Heart right ventricle (tissue), 16 donors: ENCODE measurements around the gene PNMA8B. TPM values are rescaled to one million over a fixed set of nuclear protein-coding genes. Genes with fewer than 3 reads are reported as not detected.

ENCODE experiments used
- ATAC-seq, 8 donors: fragments of 200-7000 bp; cut with Tn5 transposase; one replicate each; pipeline ENCODE4 v1.9.1; 2020; ENCODE audit warnings: mild to moderate bottlenecking in 8 of 8, moderate library complexity in 8 of 8, moderate number of reproducible peaks in 1 of 8
- DNase-seq, 2 donors: peaks; one replicate each; pipeline ENCODE4 v3.0.0-alpha.2; 2020
- H3K27ac ChIP-seq, 10 donors: fragments of 200-600 bp; sonication (generic) in 2 of 10; one replicate each; pipeline versions ENCODE4 v1.5.0 to v1.8.0; 2020 to 2022; ENCODE audit warnings: mild to moderate bottlenecking in 3 of 10
- H3K27me3 ChIP-seq, 7 donors: fragments of 200-600 bp; one replicate each; pipeline ENCODE4 v1.8.0; 2021 to 2022; ENCODE audit warnings: mild to moderate bottlenecking in 2 of 7
- H3K36me3 ChIP-seq, 9 donors: fragments of 200-600 bp; sonication (generic) in 1 of 9; one replicate each; pipeline versions ENCODE4 v1.5.0 to v1.8.0; 2020 to 2022; ENCODE audit warnings: mild to moderate bottlenecking in 2 of 9
- H3K4me1 ChIP-seq, 9 donors: fragments of 200-600 bp; sonication (generic) in 1 of 9; one replicate each; pipeline versions ENCODE4 v1.5.0 to v1.8.0; 2020 to 2022; ENCODE audit warnings: mild to moderate bottlenecking in 4 of 9
- H3K4me3 ChIP-seq, 10 donors: fragments of 200-600 bp; sonication (generic) in 2 of 10; one replicate each; pipeline versions ENCODE4 v1.5.0 to v1.8.0; 2020 to 2022; ENCODE audit warnings: mild to moderate bottlenecking in 7 of 10, moderate library complexity in 2 of 10
- H3K9me3 ChIP-seq, 11 donors: fragments of 200-600 bp in 10 of 11; sonication (generic) in 2 of 11; one replicate each; pipeline versions ENCODE4 v1.5.0 to v1.8.0; 2013 to 2022; ENCODE audit warnings: mild to moderate bottlenecking in 2 of 11, control low read depth in 1 of 11, moderate library complexity in 1 of 11
- CTCF ChIP-seq, 9 donors: fragments of 200-600 bp; sonication (generic) in 2 of 9; IDR thresholded peaks; one replicate each; pipeline versions ENCODE4 v1.5.0 to v1.8.0; 2021 to 2022; ENCODE audit warnings: antibody characterized with exemption in 9 of 9, mild to moderate bottlenecking in 5 of 9, moderate library complexity in 1 of 9
- WGBS, 2 donors: extraction: QIAGEN DNeasy Blood & Tissue Kit; methylation state at CpG; one replicate each; pipeline ENCODE4 v1.1.7; 2013; ENCODE audit warnings: inconsistent platforms in 1 of 2; 5-methylcytosine and 5-hydroxymethylcytosine counted together
- intact Hi-C, 10 donors: fragments of 100-400 bp; cut with DNase I; formaldehyde crosslinking; loops; one replicate each; pipeline versions ENCODE4 v1.11.1 to v1.14.2; 2022
- polyA plus RNA-seq, 2 donors: library from polyadenylated mRNA; stranded (reverse); fragments of 200-250 nt; gene quantifications; one replicate each; pipeline ENCODE4 v1.2.3, GENCODE V29; 2013
- total RNA-seq, 10 donors: library from RNA; stranded (reverse); fragmentation: NEBNext Ultra II Directional in 3 of 10; extraction: Animal tissue kit (Norgen Biotek cat#: 25700) in 3 of 10; gene quantifications; one replicate each; pipeline versions ENCODE4 v1.2.1 to v1.2.4, GENCODE V29; 2021 to 2023
- donor health status: Arrhythmogenic right ventricular cardiomyopathy.
- donor health status: ischemic (EF 13 %, LVEDD 7.1; RV severe dilation, severe dysfunction).
- donor health status: healthy with polysubstance abuse.
- donor health status: DM: no; HTN: yes; CAD: no.
- donor health status: DM: no; HTN: no; CAD: no.
- donor health status: ischemic (EF 25% LVEDD 6.9; RV normal size, moderate dysfunction).
- donor health status: ischemic (EF 25% LVEDD 5.7; RV mildly dilated, moderate dysfunction).
- donor health status: healthy.
- donor health status: DM: yes; HTN: yes; CAD: no.
- donor health status: Ischemic cardiomyopathy.
- donor health status: ischemic (EF 35%, LVEDD 5.7; RV mildly dilated, moderate dysfunction).
- donor health status: nonischemic (EF 11% LVEDD 7.7; RV severe dilation, severe dysfunction).
- donor health status: DM: yes; HTN: yes; CAD: no.
- donor health status: PGD.
- donor health status: ischemic (EF 29% LVEDD 5.4; RV normal size, mild dysfunction).
- donor health status: nonischemic (EF 23%, LVEDD 6.1; RV moderate dilation, normal function).

Gene PNMA8B
- total and polyA plus RNA-seq, 12 donors: 0.37 to 0.95 (median 0.65) TPM

DNA sequence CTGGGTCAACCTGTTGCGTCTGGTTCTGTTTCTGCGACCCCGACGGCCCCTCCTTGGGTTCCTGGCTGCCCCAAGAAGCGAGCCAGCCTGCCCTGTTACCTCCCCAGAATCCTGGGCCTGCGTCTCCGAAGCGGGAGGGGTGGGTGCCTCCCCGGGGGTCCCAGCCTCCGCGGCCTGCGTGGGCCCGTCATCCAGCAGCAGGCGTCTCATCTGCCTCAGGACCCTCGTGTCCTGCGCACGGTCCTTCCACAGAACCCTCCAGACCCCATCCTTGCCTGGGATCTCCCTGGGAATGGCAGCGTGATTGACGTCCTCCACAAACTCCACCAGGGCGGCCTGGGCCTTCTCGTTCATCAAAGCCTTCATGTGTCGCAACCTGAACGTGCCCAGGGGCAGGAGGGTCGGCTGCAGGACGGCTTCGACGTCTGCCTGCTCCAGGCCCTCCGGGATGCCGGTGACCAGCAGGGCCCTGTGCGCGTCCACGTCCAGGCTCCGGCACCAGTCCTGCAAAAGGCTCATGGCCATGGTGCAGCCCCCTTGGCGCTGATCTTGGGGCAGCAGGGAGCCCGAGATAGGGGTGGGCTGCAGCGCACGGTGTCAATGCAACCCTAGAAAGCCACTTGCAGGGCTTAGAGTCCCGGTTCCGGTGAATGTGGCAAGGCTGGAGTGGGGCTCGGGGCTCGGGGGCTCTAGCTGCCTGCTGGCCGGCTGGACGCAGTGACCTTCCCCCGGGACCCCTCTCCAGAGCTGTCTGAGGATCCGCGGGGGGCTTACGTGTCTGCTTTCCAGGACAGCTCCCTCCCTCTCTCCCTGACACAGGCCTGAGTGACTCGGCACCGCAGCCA lies 504 bp downstream of the PNMA8B start:
- intact Hi-C loops: loop anchor here in 1 of 10 donors (10.0 kb wide), 1 partner anchor 220 kb away; no protein-coding TSS in a partner anchor
- peaks cover 5 to 41% (median 20%) of the 10 kb centered on the region in 9 donors for H3K4me1 ChIP-seq
- no peak for TF ChIP-seq CTCF (IDR thresholded peaks at IDR 0.05)
- ATAC-seq (peak in 1 of 8 donors; percentile 13), DNase-seq (no peak)
- no peaks in the 10 kb centered on the region for H3K9me3 ChIP-seq
- peak overlapping the region in 9 of 10 donors; percentile 7 to 51 (median 46) for H3K4me3 ChIP-seq
- H3K36me3 ChIP-seq: no peaks in the 10 kb centered on the region
- peaks cover 0 to 59% (median 40%) of the 10 kb centered on the region in 7 donors for H3K27me3 ChIP-seq
- 38 to 49% methylated on average over 49 of the region's 49 CpGs for WGBS, 2 donors
- H3K27ac ChIP-seq: peak overlapping the region in 2 of 10 donors; percentile 48 to 50

DNA sequence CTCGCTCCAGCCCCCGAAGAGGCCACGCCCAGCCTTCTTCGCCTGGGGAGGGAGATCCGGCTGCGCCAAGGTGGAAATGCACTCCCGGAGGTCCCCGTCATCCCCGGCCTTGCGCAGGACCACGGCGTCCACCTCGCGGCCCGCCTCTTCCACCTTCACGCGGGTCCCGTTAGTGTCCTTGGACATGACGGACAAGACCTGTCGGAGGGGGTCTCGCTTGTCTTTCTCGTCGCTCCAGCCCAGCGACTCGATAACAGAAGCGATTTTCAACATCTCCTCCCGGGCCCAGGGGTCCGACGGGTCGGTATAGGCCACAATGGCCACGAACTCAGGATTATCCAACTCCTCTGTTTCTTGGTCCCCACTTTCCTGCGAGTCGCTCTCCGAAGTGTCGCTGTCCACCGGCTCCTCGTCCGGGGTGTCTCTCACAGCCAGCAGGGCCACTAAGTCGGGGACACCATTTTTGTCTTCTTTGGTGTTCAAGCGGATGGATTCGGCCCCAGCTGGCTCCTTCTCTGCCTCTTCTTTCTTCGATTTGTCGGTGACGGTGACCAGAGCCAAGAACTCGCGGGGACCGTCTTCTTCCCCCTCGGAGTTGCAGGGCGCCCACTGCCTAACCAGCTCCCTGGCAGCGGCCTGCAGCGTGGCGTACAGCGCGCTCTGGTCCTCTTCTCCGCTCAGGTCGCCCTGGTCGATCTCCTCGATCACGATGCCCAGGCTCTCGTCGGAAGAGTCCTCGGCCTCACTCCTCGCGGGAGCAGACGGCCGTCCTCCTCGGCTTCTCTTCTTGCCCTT lies 1.3 kb downstream of the PNMA8B start:
- DNase-seq: peak in 1 of 2 donors; percentile 17
- no peak for TF ChIP-seq CTCF (IDR thresholded peaks at IDR 0.05)
- Histone ChIP-seq H3K36me3 (no peaks in the 10 kb centered on the region), H3K4me3 (peak overlapping the region; percentile 21 to 62 (median 56)), H3K9me3 (no peaks in the 10 kb centered on the region), H3K4me1 (peaks cover 7 to 50% (median 28%) of the 10 kb centered on the region in 9 donors), H3K27ac (peak overlapping the region in 6 of 10 donors; percentile 73 to 85 (median 78)), H3K27me3 (peaks cover 2 to 67% (median 48%) of the 10 kb centered on the region in 7 donors)
- WGBS, 2 donors: 40 to 51% methylated on average over 67 of the region's 67 CpGs
- intact Hi-C loops: loop anchor here in 1 of 10 donors (10.0 kb wide), 1 partner anchor 220 kb away; no protein-coding TSS in a partner anchor
- peak in 2 of 8 donors; percentile 10 to 29 for ATAC-seq

DNA sequence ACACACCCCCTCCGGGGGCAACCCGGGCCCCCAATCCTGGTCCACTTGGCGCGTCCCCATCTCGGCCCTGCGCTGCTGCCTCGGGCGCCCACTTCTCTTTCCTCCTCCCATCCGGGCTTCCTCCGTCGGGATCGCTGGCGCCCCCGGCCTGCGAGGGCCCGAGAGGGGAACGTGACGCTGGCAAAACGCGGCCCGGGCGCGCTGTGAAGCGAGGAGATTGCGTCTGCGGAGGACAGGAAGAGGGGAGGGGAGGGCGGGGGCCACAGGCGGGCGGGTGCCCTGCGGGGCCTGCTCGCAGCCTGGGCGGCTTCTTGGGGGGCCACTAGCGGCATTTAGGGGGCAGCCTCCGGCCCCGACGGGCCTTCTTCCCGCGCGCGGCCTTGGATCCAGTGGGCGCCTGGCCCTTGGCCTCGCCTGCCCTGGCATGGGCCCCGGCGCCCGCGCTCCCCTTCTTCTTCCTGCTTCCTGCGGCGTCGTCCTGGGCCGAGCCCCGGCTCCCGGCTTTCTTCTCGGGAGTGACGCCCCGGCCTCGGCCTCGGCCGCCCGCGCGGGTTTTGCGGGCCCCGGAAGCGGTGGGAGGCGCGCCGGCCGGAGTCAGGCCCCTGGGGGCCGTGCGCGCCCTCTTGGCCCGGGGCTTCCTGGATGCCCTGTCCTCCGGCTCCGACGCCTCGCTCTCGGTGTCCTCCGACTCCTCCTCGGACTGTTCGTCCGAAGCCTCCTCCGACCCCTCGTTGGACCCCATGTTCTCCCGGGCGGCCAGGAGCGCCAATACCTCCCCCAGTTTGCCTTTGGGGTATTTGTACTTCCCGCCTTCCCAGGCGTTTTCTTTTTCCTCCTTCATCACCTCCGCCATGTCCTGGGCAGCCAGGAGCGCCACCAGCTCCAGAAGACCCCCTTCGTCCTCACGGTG lies 2.2 kb downstream of the PNMA8B start:
- Histone ChIP-seq H3K27ac (peak overlapping the region in 9 of 10 donors; percentile 27 to 85 (median 75)), H3K9me3 (no peaks in the 10 kb centered on the region), H3K27me3 (peaks cover 3 to 76% (median 57%) of the 10 kb centered on the region in 7 donors), H3K36me3 (no peaks in the 10 kb centered on the region), H3K4me1 (peaks cover 7 to 54% (median 34%) of the 10 kb centered on the region in 9 donors), H3K4me3 (peak overlapping the region; percentile 21 to 62 (median 56))
- peak in 7 of 8 donors; percentile 15 to 50 (median 38) for ATAC-seq
- no peak for TF ChIP-seq CTCF (IDR thresholded peaks at IDR 0.05)
- 3% methylated on average over 77 to 92 of the region's 92 CpGs for WGBS, 2 donors
- DNase-seq: peak in 1 of 2 donors; percentile 55
- intact Hi-C loops: loop anchor here in 1 of 10 donors (10.0 kb wide), 1 partner anchor 219 kb away; no protein-coding TSS in a partner anchor
